Central memory CD4-positive, alpha-beta T cell (primary cell): Measurements from ENCODE around the gene DAZAP1.

Source experiments
- DNase-seq: peaks from one replicate; pipeline ENCODE4 v3.0.0; 2022

Gene DAZAP1

DNA sequence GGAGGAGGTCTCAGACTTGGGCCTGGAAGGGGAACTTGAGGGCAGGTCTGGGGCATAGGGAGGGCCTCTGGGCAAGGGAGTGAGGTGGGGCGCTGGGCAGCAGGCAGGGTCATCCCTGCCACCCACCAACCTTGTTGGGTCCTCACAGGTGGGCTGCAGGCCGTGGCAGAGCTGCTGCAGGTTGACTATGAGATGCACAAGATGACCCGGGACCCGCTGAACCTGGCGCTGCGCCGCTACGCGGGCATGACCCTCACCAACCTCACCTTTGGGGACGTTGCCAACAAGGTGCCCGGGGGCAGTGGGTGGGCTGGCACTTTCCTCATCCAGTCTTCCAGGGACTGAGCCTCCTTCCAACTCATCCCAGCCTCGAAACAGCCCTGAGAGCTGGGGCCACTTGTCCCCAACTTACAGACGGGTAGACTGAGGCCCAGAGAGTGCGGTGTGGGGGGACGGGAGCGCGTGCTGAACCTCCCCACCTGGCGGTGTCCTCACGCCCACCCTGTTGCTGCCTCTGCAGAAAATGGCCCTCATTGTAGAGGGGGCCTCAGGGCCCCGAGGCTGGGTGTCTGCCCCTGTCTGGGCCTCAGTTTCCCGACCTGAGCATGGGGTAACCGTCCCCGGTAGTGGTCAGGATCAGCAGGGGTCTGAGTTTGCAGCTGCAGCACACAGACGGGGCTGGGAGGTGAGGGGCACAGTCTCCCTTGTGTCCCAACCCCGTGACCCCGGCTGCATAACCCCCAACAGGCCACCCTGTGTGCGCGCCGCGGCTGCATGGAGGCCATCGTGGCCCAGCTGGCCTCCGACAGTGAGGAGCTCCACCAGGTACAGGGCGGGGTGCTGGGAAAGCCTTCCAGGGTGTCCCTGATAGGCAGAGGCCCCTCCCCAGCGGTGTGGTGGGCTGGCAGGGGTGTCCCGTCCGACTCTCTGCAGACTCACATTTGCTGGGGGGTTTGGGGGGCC lies 52.9 kb downstream of the DAZAP1 start:
- DNase-seq, result no peak

DNA sequence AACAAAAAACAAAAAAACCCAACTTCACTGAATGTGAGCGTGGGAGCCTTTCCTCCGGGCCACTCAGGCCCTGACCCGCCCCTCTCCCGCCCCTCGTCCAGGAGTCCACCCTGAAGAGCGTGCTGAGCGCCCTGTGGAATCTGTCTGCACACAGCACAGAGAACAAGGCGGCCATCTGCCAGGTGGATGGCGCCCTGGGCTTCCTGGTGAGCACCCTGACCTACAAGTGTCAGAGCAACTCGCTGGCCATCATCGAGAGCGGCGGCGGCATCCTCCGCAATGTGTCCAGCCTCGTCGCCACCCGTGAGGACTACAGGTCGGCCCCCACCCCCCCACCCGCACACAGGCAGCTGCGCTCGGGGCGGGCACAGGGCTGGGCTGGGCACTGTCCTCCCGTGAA lies 54.5 kb downstream of the DAZAP1 start:
- DNase-seq, result no peak

DNA sequence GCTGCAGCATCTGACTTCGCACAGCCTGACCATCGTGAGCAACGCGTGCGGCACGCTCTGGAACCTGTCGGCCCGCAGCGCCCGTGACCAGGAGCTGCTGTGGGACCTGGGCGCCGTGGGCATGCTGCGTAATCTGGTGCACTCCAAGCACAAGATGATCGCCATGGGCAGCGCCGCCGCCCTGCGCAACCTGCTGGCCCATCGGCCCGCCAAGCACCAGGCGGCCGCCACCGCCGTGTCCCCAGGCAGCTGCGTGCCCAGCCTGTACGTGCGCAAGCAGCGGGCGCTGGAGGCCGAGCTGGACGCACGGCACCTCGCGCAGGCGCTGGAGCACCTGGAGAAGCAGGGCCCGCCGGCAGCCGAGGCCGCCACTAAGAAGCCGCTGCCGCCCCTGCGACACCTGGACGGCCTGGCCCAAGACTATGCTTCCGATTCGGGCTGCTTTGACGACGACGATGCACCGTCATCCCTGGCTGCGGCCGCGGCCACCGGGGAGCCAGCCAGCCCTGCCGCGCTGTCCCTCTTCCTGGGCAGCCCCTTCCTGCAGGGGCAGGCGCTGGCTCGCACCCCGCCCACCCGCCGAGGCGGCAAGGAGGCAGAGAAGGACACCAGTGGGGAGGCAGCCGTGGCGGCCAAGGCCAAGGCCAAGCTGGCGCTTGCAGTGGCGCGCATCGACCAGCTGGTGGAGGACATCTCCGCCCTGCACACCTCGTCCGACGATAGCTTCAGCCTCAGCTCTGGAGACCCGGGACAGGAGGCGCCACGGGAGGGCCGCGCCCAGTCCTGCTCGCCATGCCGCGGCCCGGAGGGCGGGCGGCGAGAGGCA lies 58.0 kb downstream of the DAZAP1 start:
- DNase-seq, result no peak

DNA sequence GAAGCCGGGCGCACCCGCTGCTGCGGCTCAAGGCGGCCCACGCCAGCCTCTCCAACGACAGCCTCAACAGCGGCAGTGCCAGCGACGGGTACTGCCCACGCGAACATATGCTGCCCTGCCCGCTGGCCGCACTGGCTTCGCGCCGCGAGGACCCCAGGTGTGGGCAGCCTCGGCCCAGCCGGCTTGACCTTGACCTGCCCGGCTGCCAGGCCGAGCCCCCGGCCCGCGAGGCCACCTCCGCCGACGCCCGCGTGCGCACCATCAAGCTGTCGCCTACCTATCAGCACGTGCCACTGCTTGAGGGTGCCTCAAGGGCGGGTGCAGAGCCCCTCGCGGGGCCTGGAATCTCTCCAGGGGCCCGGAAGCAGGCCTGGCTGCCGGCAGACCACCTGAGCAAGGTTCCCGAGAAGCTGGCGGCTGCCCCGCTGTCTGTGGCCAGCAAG lies 58.7 kb downstream of the DAZAP1 start:
- DNase-seq, result no peak

DNA sequence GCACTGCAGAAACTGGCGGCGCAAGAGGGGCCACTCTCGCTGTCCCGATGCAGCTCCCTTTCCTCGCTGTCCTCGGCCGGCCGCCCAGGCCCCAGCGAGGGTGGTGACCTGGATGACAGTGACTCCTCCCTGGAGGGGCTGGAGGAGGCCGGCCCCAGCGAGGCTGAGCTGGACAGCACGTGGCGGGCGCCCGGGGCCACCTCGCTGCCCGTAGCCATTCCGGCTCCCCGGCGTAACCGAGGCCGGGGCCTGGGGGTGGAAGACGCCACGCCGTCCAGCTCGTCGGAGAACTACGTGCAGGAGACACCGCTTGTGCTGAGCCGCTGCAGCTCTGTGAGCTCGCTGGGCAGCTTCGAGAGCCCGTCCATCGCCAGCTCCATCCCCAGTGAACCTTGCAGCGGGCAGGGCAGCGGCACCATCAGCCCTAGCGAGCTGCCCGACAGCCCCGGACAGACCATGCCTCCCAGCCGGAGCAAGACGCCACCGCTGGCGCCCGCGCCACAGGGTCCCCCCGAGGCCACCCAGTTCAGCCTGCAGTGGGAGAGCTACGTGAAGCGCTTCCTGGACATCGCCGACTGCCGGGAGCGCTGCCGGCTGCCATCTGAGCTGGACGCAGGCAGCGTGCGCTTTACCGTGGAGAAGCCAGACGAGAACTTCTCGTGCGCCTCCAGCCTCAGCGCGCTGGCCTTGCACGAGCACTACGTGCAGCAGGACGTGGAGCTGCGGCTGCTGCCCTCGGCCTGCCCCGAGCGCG lies 59.3 kb downstream of the DAZAP1 start:
- DNase-seq, result no peak

DNA sequence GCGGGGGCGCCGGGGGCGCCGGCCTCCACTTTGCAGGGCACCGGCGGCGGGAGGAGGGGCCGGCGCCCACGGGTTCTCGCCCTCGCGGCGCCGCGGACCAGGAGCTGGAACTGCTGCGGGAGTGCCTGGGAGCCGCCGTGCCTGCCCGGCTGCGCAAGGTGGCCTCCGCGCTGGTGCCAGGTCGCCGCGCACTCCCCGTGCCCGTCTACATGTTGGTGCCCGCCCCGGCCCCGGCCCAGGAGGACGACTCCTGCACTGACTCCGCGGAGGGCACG lies 59.8 kb downstream of the DAZAP1 start:
- no peak for DNase-seq

DNA sequence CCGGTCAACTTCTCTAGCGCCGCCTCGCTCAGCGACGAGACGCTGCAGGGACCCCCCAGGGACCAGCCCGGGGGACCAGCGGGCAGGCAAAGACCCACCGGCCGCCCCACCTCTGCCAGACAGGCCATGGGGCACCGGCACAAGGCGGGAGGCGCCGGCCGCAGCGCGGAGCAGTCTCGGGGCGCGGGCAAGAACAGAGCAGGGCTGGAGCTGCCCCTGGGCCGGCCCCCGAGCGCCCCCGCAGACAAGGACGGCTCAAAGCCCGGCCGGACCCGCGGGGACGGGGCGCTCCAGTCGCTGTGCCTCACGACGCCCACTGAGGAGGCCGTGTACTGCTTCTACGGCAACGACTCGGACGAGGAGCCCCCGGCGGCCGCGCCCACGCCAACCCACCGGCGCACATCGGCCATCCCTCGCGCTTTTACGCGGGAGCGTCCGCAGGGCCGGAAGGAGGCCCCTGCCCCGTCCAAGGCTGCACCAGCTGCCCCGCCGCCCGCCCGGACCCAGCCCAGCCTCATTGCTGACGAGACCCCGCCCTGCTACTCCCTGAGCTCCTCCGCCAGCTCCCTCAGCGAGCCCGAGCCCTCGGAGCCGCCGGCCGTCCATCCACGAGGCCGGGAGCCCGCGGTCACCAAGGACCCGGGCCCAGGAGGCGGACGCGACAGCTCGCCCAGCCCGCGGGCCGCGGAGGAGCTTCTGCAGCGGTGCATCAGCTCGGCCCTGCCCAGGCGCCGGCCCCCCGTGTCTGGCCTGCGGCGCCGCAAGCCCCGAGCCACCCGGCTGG lies 60.3 kb downstream of the DAZAP1 start:
- DNase-seq, result no peak

DNA sequence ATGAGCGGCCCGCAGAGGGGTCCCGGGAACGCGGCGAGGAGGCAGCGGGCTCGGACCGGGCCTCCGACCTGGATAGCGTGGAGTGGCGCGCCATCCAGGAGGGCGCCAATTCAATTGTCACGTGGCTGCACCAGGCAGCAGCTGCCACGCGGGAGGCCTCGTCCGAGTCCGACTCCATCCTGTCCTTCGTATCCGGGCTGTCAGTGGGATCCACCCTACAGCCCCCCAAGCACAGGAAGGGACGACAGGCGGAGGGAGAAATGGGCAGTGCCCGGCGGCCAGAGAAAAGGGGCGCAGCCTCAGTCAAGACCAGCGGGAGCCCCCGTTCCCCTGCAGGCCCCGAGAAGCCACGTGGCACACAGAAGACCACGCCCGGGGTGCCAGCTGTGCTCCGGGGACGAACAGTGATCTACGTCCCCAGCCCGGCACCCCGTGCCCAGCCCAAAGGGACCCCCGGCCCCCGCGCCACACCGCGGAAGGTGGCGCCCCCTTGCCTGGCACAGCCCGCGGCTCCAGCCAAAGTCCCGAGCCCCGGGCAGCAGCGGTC lies 61.0 kb downstream of the DAZAP1 start:
- DNase-seq, result no peak

DNA sequence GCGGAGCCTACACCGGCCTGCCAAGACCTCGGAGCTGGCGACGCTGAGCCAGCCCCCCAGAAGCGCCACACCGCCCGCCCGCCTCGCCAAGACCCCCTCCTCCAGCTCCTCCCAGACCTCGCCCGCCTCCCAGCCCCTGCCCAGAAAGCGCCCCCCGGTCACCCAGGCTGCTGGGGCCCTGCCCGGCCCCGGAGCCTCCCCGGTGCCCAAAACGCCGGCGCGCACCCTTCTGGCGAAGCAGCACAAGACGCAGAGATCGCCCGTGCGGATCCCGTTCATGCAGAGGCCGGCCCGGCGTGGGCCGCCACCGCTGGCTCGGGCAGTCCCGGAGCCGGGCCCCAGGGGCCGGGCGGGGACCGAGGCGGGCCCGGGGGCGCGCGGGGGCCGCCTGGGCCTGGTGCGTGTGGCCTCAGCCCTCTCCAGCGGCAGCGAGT lies 61.5 kb downstream of the DAZAP1 start:
- DNase-seq, result no peak

DNA sequence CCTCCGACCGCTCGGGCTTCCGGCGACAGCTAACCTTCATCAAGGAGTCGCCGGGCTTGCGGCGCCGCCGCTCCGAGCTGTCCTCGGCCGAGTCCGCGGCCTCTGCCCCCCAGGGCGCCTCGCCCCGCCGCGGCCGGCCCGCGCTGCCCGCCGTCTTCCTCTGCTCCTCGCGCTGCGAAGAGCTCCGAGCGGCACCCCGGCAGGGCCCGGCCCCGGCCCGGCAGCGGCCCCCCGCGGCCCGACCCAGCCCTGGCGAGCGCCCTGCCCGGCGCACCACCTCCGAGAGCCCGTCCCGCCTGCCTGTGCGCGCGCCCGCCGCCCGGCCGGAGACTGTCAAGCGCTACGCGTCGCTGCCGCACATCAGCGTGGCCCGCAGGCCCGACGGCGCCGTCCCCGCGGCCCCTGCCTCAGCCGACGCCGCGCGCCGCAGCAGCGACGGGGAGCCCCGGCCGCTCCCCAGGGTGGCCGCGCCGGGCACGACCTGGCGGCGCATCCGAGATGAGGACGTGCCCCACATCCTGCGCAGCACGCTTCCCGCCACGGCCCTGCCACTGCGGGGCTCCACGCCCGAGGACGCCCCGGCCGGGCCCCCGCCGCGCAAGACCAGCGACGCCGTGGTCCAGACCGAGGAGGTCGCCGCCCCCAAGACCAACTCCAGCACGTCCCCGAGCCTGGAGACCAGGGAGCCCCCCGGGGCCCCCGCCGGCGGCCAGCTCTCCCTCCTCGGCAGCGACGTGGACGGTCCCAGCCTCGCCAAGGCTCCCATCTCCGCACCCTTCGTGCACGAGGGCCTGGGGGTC lies 62.1 kb downstream of the DAZAP1 start:
- DNase-seq, result no peak

DNA sequence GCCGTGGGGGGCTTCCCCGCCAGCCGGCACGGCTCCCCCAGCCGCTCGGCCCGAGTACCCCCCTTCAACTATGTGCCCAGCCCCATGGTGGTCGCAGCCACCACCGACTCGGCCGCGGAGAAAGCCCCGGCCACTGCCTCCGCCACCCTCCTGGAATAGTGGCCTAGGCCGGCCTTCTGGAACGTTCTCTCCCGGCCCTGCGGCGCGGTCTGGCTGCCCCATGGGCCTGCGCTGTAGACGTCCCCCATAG lies 62.6 kb downstream of the DAZAP1 start:
- no peak for DNase-seq

DNA sequence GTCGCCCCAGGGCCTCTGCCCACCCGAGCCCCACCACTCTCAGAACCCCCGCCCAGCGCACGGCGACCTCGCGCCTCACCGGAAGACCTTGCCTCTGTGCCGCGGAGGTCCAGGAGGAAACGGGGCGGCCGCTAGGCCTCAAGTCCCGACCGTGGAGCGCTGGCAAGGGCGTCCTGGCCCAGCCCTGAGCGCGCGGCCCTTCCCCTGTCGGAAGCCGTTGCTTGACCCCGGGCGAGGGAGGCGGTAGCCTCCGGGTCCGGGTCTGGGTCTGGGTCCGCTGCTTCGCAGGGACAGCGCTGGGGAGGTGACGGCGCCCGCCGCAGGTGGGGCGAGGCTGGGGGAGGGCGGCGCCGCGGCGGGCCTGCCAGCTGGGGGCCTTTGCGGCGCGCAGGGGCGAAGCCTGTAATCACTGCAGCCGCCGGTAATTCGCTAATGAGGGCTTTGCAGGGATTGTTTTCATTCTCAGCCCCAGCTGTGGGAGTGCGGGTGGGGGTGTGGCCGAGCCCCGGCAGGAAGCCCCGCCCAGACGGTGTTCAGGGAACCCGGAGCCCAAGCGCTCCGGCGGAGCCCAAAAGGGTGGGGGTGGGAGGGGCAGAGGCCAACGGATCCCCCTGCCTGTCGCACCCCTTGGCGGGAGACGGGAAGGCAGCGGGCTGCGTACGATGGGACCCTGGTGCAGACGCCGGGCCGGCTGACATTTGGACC lies 63.1 kb downstream of the DAZAP1 start:
- peak; percentile 59 for DNase-seq

DNA sequence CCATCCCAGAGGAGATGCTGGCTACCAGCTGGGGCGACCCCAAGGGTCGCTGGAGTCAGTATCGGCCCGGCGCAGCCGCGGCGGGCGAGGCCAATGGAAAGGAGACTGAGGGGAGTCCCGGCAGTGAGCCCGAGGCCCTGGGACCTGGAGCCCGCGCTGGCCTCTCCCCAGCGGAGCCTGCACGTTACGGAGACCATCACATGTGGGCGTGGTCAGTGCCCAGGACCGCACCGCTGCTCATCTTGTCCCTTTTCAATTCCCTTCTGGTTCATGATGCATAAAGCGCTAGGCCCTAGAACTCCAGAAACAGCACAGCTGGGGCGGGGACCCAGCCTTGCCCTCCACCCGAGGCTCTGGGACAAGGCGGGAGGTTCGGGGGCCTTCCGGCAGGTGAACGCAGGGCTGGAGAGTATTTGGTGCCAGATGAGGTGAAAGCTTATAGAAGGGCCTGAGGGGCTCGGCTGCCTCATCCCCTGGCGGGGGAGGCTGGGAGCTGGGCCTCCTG lies 63.7 kb downstream of the DAZAP1 start:
- DNase-seq, result no peak

DNA sequence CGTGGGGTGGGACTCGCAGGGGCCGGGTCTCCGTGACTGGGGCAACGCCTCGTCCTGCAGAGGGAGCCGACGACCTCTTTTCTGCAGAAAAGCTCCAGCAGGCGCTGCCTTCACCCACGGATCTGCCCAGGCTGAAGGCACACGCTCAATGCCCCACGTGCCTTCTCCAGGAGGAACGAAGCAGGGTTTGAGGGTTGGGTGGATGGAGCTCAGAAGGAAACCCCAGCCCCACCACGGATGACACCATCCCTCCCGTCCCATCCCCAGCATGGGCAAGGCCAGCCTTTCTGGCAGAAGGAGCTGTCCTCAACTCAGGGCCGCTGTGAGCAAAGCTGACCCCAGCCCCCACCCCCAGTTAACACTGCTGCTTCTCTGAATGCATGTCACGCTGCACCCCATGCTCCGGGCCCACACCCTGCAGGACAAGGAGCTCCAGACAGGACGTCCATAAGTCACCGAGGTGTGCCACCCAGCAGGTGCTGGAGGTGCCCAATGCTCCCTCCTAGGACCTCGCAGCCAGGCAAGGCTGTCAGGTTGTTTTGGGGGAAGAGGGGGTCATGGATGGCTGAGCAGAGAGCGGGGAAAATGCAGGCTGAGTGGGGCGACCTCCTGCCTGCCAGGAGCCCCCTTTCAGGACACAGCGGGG lies 64.3 kb downstream of the DAZAP1 start:
- DNase-seq, result no peak

DNA sequence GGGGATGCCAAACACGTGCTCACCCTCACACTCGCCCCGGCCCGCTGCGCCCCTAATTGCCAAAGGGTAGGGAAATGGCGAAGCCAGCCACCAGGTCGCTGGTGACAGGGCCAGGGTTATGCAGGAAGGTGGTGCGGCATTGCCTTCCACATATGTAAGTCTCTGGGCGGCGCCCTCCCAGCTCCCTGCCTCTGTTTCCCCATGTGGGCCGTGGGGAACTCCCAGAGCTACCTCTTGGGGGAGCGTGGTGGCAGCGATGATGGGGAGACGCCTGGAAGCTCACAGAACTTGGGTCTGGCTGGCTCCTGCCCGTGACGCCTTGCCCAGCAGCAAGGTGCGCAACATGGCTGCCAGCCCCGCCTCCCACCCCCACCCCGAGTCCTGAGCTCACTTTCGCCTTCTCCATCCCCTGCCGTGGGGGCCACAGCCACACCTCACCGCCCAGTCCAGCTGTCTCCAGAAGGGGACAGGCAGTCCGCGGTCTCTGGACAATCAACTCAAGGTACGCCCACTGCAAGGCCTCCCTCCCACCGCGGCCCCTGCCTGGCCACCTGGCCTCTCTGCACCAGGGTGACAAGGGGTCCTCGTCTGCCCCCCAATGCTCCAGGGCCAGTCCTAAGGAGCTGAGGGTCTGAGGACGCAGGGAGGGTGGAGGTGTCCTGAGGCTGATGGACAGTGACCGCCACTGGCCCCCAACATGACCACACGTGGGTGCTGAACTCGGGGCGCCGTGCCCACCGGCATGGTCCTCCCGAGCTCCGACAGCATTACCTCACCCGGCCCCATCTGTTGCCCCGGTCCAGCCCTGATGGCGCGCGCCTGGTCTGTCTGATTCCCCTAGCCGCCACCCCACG lies 65.1 kb downstream of the DAZAP1 start:
- DNase-seq, result no peak

DNA sequence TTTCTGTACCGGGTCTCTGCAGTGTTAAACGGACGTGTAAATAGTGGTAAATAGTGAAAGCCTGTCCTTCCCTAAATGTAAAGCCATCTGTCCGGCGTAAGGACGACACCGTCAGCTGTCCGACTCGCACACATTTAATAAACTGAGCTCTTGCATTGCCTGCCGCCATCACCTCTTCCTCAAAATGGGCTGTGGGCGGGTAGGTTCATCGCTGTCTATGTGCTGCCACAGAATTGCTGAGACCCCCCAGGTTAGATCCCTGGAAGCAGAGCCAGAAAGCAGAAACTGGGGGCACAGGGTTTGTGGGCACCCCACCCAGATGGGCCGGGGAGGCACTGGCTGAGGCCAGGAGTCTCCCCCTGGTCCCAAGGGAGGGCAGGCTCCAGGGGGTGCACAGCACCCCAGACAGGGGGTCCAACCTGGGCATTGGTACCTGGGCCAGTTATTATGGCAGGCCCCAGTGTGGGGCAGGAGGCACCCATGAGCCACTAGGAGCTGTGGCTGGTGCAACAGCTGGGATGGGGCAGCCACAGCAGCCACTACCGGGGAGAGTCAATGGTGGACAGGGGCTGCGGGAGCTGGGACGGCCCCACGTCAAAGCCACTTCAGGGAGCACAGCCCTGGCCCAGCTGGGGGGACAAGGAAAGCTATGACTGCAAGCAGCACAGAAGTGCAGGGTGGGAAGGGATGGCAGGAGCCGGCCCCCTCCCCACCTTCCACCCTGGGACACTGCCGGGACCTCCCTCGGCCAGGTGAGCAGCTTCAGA lies 65.9 kb downstream of the DAZAP1 start:
- DNase-seq, result no peak

DNA sequence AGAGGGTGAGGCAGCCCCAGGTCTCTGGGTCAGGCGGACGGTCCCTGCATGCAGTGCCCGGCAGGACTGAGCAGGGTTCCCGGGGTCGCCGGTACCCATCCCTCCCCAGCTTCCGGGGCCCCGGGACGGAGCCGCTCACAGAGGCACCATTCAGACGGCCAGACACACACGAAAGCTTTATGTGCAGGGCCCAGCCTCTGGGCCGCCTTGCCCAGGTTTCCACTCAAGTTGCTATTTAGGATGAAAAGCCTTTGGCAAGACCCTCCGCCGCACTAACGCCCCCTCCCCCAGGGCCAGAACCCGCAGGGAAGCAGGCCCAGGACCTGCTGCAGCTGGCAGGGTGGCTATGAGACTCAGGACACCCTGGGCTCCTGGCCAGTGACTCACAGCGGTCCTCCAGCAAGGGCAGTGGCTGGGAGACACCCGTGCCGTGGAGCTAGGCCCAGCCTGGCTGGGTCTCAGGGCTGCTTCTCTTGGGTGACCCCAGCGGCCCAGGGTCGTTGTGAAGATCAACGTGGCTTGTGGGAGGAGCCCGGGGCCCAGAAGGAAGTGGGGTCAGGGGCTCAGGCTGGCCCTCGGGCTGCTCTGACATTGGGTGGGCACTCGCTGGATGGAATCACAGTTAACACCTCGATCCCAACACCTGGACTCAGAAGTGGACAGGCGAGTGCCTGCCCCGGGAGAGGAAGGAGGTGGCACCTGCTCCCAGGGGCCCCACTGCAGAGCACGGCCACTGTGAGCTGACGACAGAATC lies 66.8 kb downstream of the DAZAP1 start:
- DNase-seq, result no peak
